Islet of Langerhans (tissue), 1 donor: ENCODE measurements around the gene PLXDC2.

Source experiments
- FAIRE-seq: peaks from one replicate; lab custom pipeline; 2011; peaks lifted over from hg19 to GRCh38; lab: Jason Lieb, UNC

The PLXDC2 gene

GRCh38 chr10:19815731-19816410 lies 361 bp upstream of the PLXDC2 start:
- FAIRE-seq: no peak

GRCh38 chr10:19817231-19817933 lies 1.1 kb downstream of the PLXDC2 start:
- no peak for FAIRE-seq

- FAIRE-seq: no peak
Observed at GRCh38 chr10:19818876-19819275, 2.6 kb downstream of the PLXDC2 start.

GRCh38 chr10:19819419-19820033 lies 3.3 kb downstream of the PLXDC2 start:
- peak; percentile 96 for FAIRE-seq

- peak; percentile 30 for FAIRE-seq
Observed at GRCh38 chr10:19824381-19825342, 8.4 kb downstream of the PLXDC2 start.

- no peak for FAIRE-seq
Observed at GRCh38 chr10:19825700-19826099, 9.5 kb downstream of the PLXDC2 start.

GRCh38 chr10:19826712-19827111 lies 10.5 kb downstream of the PLXDC2 start:
- FAIRE-seq: no peak

- no peak for FAIRE-seq
Observed at GRCh38 chr10:19828278-19829049, 12.2 kb downstream of the PLXDC2 start.

GRCh38 chr10:19832699-19833098 lies 16.5 kb downstream of the PLXDC2 start:
- no peak for FAIRE-seq

GRCh38 chr10:19833170-19833824 lies 17.1 kb downstream of the PLXDC2 start:
- FAIRE-seq: no peak

- FAIRE-seq: no peak
Observed at GRCh38 chr10:19835952-19836351, 19.7 kb downstream of the PLXDC2 start.

- FAIRE-seq: no peak
Observed at GRCh38 chr10:19839090-19839489, 22.9 kb downstream of the PLXDC2 start.

- FAIRE-seq: no peak
Observed at GRCh38 chr10:19839552-19839951, 23.3 kb downstream of the PLXDC2 start.

- no peak for FAIRE-seq
Observed at GRCh38 chr10:19840776-19841175, 24.5 kb downstream of the PLXDC2 start.

GRCh38 chr10:19843487-19843886 lies 27.3 kb downstream of the PLXDC2 start:
- FAIRE-seq: no peak

- FAIRE-seq: no peak
Observed at GRCh38 chr10:19845503-19846368, 29.5 kb downstream of the PLXDC2 start.

GRCh38 chr10:19847321-19847720 lies 31.1 kb downstream of the PLXDC2 start:
- no peak for FAIRE-seq

- FAIRE-seq: no peak
Observed at GRCh38 chr10:19848226-19848985, 32.2 kb downstream of the PLXDC2 start.

- FAIRE-seq: no peak
Observed at GRCh38 chr10:19853831-19854230, 37.6 kb downstream of the PLXDC2 start.
